COLO668 (cell line): ENCODE measurements around the gene CREB5.

ENCODE experiments used
- DNase-seq: peaks from one replicate; lab custom pipeline; 2025; ENCODE audit not compliant: unreplicated experiment; lab: John Stamatoyannopoulos, UW

The CREB5 gene

DNA sequence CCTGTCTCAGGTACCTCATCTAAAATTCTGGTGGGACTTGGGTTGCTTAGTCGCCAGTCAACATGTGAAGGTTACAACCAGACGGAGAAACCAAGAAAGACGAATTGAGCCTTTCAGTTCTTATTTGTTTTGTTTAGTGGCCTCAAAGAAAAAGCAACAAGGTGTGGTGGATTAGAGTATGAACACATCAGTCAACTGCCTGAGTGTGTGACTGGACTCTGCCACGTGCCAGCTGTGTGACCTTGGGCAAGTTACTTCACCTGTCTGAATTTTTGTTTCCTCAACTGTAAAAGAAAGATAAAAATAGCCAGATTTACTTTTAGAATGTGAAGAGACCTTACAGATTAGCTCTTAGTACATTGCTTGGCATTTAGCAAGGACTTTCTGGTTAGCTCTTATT lies 259.2 kb downstream of the CREB5 start:
- DNase-seq, result no peak

DNA sequence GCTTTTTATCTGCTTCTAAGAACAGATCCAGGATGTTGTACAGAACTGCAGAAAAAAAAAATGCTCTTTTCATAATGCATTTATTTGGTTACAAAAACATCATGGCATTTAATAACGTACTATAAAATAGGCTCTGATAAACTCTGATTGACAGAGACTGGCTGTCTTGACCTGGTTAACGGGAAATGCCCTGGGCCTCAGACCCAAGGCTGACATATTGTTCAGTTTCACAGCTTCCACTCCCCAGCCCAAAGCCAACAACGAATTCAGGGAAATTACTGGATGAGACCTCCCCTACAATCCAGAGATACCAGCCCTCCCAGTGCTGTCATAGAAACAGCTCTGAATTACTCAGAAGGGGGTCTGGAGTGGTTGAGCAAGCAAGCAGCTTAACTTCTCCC lies 260.1 kb downstream of the CREB5 start:
- no peak for DNase-seq

DNA sequence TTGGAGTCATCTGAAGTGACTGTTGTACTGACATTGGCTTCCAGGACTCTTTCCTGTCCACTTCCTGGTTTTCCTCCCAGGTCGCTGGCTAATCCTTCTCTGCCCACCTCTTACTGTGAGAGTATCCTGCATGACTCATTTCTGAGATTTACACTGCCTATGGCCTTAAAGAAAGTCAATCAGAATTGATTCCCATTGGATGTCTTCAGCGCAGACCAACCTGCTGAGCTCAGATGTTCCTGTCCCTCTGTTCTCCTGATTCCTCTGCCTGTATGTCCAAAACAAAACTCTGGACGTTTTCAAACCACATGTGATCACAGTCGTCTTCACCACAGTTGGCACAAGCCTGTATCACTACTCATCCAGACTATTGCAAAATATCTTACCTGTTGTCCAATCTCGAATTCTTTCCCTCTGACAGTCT lies 262.1 kb downstream of the CREB5 start:
- no peak for DNase-seq

DNA sequence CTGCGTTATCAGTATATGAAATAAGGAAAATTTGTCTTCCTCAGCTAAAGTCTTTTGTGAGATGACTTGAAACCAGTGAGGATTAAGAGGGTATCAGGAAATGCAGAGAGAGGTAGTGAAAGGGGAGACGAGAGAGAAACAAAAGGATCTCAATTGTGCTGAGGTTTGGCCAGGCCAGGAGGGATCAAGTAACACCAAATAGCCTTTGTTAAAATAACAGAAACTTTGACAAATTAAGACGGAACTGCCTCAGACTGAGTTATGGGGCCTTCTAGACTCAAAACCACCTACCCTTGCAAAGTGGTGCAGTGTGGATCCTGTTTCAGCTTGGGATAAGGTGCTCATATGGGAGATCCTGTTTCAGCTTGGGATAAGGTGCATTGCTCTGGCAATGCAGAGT lies 263.1 kb downstream of the CREB5 start:
- no peak for DNase-seq

DNA sequence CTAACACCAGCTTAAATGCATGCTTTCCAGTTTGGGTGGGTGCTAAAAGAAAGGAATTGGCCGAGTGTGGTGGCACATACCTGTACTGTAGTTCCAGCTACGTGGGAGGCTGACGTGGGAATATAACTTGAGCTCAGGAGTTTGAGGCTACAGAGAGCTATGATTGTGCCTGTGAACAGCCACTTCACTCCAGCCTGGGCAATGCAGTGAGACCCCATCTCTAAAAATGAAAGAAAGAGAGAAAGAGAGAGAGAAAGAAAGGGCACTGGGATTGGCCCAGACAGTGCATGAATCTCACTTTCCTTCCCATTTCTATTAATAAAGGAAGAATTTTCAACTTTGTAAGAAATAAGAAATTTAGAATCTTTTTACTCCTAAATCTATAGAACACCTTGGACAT lies 265.4 kb downstream of the CREB5 start:
- no peak for DNase-seq

DNA sequence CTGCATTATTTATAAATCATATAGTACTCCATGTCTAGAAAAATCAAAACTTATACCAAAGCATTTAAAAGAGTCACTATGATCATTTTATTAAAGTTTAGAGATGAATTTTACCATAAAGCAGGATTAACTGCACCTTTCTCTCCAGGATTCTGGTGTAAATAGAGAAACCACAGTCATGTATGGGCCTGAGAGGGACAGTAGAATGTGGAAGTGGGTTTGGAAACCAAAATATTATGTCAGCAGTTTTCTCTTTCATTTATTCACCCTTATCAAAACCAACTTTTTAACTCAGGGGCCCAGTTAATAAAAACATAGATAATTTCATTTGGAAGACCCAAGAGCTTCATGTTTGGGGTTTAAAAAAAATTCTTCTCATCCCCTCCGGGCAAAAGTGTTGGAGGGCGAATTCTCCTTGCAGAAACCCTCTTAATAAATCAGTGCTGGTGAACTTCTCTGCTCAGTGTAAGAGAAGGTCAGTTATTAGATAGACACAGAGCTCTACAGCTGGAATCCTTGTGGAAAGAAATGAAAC lies 266.2 kb downstream of the CREB5 start:
- DNase-seq, result no peak

DNA sequence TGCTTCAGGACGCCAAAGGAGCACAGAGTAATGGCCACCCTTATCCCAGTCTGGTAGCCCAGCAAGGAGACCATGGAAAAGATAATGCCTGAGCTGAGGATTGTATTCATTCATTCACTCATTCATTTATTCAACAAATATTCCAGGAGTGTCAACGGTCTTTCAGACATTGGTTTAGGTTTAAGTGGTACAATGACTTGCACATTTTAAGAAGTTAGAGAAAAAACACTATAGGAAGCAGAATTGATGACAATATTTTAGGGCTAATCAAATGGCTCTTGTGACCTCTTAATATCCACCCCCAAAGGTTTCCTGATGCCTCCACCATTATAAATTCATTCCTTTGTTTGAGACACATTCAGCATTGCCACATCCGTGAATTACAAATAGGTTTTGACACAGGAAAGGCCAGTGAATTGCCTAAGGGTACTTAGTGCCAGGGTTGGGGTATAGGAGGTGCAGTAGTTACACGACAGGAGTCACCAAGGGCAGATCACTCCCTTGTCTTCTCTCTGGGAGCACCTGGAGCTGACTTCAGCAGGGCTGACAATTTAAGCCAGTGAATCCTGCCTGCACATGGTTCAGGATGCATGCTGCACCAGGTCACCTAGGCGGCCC lies 269.5 kb downstream of the CREB5 start:
- no peak for DNase-seq

DNA sequence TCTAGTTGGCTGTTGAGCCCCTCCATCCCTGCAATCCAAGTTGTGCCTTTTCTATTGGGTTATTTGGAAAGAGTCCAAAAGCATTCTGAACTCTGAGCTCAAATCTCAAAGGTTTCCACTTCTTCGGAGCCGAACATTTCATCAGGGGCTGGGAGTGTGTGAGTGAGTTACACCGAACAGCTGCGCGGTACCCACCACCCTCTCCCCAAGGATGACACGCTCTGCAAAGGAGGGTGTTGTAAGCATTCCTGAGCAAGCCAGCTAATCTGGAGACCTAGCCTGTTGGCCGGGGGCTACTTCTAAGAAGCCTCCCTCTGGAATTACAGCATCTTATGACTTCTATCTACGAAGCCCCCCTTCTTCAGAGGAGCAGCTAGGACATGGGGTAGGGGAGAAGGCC lies 270.5 kb downstream of the CREB5 start:
- DNase-seq, result no peak

DNA sequence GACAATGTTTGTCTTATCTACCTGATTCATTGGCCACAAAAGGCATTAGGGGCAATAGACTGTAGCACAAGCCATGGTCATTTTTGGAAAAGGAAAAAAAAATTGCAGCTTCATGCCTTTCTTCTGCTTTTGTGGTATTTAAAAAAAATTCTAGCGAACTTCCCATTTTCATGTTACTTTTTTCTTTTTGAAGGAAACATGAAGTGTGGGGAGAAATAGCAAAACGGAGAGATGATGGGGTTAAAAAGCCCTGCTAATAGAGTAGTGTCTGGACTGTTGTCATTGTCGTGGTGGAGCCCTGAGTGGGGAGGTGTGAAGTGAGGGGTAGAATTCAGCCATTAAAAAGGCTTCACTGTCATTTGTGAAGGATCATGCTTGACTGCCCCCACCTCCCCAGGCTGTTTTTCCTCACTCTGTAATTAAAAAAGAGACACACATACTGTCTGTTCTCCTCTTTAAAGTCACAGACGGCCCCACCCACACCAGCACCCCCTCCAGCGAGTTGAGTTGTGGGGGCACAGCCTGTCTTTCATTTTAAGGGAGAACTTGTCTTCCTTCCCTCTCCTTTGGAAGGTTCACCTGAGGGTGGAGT lies 272.4 kb downstream of the CREB5 start:
- no peak for DNase-seq

DNA sequence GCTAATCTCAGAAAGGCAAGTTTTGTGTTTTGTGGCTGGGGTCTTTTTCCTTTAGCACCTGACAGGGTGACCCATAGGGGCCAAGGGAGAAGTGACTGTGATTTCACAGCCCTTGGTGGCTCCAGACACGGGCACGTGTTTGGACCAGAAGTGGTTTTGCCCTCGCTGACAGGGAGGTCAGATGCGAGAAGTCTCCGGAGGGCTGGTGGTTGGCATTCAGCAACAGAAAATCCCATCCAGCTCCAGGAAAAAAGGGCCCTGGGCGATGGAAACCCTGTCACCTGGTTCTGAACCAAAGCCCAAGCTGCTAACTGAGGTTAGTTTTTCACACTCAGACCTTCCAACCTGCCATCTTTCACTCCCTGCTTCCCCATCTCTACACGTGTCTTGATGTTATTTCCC lies 272.9 kb downstream of the CREB5 start:
- DNase-seq, result no peak

DNA sequence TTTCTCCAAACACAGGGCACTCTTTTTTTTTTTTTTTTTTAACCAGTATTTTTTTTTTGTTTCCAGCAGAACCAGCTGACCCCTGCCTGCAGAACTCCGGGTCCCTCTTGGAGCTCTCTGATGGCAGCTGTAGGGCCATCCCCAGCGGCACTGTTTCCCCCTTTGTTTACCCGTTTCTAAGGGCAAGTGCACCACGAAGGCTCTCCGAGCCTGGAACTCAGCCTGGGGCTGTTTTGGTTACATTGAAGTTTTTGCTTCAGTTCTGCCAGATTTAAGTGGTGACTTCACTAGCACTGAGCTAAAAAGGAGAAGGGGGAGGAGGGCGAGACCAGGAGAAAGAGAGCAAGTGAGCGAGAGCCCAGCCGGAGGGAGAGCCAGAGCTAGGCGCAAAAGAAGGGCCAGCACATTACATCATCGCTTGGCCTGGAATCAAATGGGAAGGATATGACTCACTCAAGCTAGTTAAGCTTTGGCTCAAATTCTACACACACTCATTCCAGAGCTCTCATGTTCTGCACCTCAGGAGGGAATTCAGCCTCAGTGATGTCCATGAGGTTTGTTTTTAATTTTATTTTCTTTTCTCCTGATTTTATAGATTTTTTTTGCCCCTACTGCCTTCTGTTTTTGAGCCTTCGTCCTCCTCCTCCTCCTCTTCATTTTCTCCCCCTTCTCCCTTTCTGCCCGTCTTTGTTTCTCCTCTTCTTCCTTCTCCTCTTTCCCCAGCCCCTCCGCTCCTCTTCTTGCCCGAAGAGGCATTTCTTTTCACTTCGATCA lies 273.5 kb downstream of the CREB5 start:
- DNase-seq, result peak; percentile 90

DNA sequence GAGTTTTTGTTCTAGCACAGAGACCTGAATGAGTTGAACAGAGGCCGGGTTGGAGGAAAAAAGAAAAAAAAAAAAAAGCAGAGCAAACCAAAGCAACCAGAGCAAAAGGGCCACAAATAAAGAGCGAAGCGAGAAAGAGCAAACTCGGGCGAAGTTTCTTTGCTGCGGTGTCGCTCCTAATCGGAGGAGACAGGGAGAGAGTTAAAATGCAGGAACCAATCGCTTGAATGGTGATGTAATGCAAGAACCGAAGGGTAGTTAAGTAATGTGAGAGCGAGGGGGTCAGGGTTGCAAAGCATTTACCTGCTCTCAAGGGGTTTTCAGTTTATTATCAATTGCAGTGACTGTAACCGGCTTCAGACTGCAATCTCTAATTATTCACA lies 274.1 kb downstream of the CREB5 start:
- DNase-seq, result no peak

DNA sequence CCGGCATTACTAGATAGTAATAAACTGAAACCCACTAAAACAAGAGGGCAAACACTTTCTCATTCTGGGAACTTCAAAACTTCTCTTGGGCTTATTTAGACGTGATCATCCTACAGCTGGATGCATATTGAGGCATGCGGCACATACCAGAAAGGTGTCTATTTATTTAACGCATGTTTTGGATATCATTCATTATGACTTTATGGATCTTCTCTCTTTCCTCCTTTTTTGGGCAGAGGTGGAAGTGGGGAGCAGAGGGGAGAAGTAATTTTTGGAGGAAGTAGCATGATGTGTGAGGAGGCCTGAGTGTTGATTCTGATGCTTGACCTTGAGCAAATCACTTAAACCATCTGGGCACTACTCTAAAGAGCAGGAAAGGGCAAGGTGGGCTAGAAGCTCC lies 275.2 kb downstream of the CREB5 start:
- no peak for DNase-seq

DNA sequence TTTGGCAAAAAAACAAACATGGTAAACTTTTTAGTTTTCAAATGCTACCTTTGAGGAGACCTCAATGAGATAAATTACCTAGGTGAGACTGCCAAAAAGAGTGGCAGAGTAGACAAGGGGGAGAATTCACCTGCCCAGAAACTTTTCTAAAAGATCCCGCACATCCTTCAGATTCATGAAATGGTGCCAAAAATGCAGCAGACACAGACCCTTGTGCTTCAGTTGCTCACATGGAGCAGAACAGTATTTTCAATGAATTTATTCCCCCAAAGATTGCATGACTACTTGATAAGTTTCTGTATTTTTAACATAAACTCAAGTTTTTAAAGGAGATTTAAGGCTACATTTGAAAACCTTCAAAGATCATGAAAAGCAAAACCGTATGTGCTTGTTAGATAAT lies 275.9 kb downstream of the CREB5 start:
- DNase-seq, result no peak

DNA sequence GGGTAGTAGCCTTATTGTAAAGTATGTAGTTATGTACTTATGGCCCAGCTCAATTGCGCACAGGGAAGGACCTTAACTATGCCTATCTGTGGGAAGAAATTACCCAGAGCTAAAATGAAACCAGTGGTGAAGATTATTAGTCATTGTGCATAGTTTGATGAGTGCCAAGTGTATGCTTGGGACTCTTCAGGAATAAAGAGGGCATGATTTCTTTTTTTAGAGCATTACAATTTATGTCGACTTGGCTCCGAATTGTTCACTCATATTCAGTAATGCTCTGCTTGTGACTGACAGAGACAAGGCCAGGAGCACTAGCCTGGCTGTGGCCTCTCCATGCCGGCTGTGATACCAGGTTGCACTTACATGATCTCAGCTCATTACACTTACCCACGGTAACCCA lies 276.3 kb downstream of the CREB5 start:
- no peak for DNase-seq

DNA sequence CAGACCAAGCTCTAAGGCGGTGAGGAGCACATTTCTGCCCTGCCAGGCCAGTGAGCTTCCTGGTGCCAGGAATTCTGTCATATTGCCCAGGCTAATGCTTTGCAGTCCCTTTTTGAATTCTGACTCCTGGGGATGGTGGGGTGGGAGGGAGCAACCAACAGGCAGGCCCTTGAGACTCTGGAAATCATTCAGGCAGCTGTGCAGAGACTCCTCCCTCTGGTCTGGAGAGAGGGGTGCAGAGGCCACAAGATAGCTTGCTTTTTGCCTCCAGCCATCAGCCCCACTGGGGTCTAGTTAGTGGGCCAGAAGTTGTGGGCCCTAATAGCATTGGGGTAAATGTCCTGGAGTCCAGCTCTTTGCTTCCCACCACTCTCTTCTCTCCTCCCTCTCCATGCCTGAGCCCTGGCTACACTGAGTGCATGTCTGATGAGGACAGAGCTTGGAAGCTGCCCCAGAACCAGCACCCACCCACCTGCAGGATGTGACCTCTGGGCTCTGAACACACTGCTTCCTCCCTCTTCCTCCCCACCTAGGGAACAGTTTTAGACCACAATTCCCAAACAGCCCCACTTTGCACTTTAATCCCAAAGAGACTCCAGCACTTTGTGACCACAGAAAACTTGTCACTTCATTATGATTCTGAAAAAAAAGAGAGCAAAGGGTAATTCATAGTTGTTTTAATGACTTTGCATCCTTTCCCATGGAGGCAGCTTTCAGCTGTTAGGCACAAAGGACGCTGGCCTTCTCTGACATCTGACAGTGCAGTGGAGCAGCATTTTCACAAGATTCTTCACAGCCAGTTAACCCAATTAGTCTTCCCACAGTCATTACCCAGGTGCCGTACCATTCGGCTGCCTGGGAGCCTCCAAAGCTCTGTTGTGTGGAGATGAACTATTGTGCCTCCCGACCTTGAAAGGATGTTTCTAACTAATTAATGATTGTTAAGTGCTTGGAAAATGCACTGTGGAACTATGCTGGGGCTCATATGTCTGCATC lies 283.3 kb downstream of the CREB5 start:
- no peak for DNase-seq

DNA sequence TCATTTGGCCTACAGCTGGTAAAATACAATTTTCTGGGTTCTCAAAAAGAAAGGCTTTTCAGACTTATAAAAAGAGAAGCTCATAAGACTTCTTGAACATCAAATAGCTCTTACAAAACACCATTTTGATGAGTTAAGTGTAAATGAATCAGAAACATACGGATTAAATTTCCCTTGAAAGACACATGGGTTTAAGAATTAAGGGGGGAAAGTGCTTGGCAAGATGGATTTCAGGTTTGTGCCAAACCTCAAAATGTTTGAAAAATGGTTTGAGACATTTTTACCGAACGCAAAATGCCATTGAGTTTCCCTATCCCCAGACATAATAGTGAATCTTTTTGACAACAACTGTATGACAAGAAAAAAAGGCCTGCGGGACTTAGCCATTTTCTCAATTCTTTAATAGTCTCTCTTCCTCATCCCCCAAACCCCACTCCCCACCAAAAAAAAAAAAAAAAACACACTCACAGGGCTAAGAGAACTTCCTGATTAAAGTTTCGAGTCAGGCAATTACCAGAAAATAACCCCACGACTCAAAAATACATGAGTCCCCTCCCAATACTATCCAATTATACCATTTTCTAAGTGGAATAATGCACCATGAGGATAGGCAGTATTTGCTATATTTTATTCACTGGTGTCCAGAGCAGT lies 285.7 kb downstream of the CREB5 start:
- DNase-seq, result no peak

DNA sequence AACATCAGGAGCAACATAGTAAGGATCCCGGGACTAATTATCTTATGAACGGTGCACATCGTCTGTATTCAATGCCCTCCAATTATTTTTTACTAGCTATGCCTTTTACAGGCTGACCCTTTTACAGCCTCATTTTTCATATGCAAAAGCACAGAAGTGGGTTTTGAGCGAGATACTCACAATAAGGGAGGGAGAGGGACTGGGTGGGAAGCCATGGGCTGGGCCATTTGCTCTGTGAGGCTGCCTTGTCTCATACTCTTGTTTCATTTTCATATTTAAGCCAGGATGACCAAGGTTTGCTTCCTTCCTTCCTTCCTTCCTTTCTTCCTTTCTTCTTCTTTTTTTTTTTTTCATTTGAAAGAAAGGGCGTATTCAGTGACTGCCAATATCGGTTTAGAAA lies 286.5 kb downstream of the CREB5 start:
- DNase-seq, result no peak

DNA sequence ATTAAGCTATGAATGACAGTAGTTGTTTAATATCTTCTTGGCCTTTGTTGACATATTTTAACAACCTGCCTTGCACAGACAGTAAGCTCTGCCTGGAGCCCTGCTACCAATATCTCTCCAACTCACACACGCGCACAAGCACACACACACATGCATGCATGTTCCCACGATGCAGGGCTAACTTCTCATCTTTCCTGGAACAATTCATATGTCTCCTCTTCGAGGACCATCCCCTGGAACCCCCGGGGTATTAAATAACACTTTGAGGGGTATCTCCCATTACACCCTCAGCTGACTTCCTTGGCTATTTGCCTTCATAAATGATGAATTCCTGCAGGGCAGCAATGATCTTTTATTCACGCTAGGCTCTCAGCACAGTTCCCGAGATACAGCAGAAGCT lies 287.8 kb downstream of the CREB5 start:
- DNase-seq, result no peak

DNA sequence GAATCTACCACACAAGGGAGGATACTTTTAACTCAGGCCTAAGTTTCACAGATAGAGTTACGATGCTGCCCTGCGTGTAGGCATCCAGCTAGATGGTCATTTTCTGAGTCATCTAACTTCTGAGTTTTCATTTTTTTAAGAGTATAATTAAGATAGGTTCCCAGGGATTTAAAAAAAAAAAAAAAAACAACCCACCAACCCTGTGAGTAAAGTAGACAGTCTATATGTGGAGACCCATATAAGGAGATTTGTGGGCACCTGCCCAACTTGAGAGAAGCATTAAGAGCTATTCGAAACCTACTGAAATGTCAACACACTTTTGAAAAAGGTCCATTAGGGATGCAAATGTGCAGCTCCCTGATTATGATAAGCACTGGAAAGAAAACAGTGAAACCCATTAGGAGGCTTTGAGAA lies 288.5 kb downstream of the CREB5 start:
- no peak for DNase-seq

DNA sequence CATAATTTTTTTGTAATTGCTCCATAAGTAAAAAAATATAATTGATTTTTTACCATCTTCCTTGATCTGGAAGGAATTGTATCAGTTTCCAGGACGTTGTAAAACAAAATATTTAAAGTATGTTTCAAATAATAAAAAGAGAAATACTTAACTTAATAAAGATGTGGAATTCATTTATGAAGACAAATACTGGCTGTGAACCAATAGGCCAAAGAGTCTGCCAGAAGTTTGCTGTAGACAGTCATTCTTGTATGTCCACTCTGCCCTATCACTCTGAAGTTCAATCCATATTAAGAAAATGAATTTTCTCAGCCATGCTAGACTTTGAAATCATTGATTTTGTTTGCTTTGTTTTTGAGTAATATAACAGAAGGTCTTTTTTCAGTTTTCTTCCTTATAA lies 289.4 kb downstream of the CREB5 start:
- DNase-seq, result no peak
